SU-DHL-6 (cell line): Measurements from ENCODE around the gene EPB41L1.

Experiments used
- CTCF ChIP-seq: fragments of 200-600 bp; sonication (generic); IDR thresholded peaks from one replicate; pipeline ENCODE4 v1.5.1; 2017; ENCODE audit warnings: antibody characterized with exemption, mild to moderate bottlenecking, low read length, moderate library complexity; ENCODE audit not compliant: insufficient read depth, poor library complexity, severe bottlenecking
- EZH2phosphoT487 ChIP-seq: fragments of 200-600 bp; sonication (generic), shearing (Covaris generic); conservative IDR thresholded peaks from 2 replicates; pipeline ENCODE4 v1.6.1; 2018; ENCODE audit warnings: mild to moderate bottlenecking, antibody characterized with exemption, low read length, moderate library complexity, mixed read lengths

DNA sequence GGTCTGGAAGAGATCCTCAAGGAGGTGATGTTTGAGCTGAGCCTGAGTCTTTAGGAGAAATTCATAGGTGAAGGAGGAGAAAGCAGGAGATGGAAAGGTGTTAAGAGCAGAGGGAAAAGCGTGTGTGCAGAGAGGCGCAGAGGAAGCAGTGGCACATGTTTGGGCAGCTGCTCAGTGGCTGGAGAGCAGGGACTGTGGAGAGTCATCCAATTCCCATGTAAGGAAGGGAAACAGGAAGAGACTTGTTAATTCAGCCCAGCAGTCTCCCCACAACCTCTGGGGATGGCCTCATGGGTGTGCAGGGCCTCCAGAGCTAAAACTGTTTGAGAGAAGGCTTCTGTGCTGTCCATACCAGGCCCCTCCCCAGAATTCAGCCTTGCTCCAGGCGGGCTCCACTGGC is 98.0 kb downstream of the EPB41L1 start:
- TF ChIP-seq CTCF = no peak
- TF ChIP-seq EZH2phosphoT487 = no peak
